GM12878 (cell line): ENCODE results near the gene ARHGEF1. TPM values are rescaled to one million over a fixed set of nuclear protein-coding genes. Genes with fewer than 3 reads are reported as not detected.

Experiments
- ATAC-seq: fragments of 200-7000 bp; cut with Tn5 transposase; 3 replicates; pipeline ENCODE4 v1.9.1; 2020; ENCODE audit warnings: mild to moderate bottlenecking, moderate library complexity
- BruUV-seq: library from RNA; stranded (reverse); fragments of 400-500 nt; replicated peaks from 2 replicates; lab custom pipeline; 2021; lab: Mats Ljungman, UMichigan
- CTCF ChIA-PET: fragments of 300-600 bp; sonication (Branson Sonifier 250); formaldehyde crosslinking; extraction: SDS; loops from one replicate; lab custom pipeline; 2021; ENCODE audit warnings: inconsistent platforms; lab: Yijun Ruan, JAX
- POLR2A ChIA-PET: fragments of 350-600 bp; formaldehyde crosslinking; extraction: SDS; loops from one replicate; lab custom pipeline; 2021; ENCODE audit warnings: inconsistent platforms; lab: Charles Lee
- RAD21 ChIA-PET: fragments of 300-600 bp; sonication (Branson Sonifier 250); formaldehyde crosslinking; loops from one replicate; lab custom pipeline; 2023; ENCODE audit warnings: antibody characterized with exemption; ENCODE audit not compliant: unreplicated experiment; lab: Charles Lee
- SMC1A ChIA-PET: fragments of 300-600 bp; sonication (Branson Sonifier 250); formaldehyde crosslinking; loops from one replicate; lab custom pipeline; 2023; ENCODE audit not compliant: unreplicated experiment, uncharacterized antibody; lab: Charles Lee
- DNase-seq: peaks from one replicate; pipeline ENCODE4 v3.0.0-alpha.2; 2011; ENCODE audit warnings: low read depth, low spot score
- FAIRE-seq: peaks from 3 replicates; lab custom pipeline; 2011; peaks lifted over from hg19 to GRCh38; lab: Jason Lieb, UNC
- H2AFZ ChIP-seq: 2 replicates; pipeline ENCODE4 v1.6.0; 2011; ENCODE audit warnings: low read depth, low read length, control low read depth; ENCODE audit not compliant: control insufficient read depth
- H3K27ac ChIP-seq: 2 replicates; pipeline ENCODE4 v1.5.1; 2011; ENCODE audit warnings: control low read depth; ENCODE audit not compliant: control insufficient read depth, insufficient read depth
- H3K27me3 ChIP-seq, 2 experiments: replicated peaks in 1 of 2; 2 replicates each; pipeline versions ENCODE4 v1.6.0 to v1.6.1; 2011; ENCODE audit warnings: low read length in 1 of 2; ENCODE audit not compliant: control insufficient read depth in 2 of 2, insufficient read depth in 2 of 2
- H3K36me3 ChIP-seq, 2 experiments: 2 replicates each; pipeline ENCODE4 v1.5.1; 2011; ENCODE audit warnings: low read length in 1 of 2; ENCODE audit not compliant: control insufficient read depth in 2 of 2, insufficient read depth in 2 of 2
- H3K4me1 ChIP-seq: 2 replicates; pipeline ENCODE4 v1.6.1; 2011; ENCODE audit warnings: mild to moderate bottlenecking, low read length, moderate library complexity, mixed read lengths; ENCODE audit not compliant: control insufficient read depth, insufficient read depth
- H3K4me2 ChIP-seq: 2 replicates; pipeline ENCODE4 v1.6.0; 2011; ENCODE audit warnings: control low read depth; ENCODE audit not compliant: control insufficient read depth, insufficient read depth
- H3K4me3 ChIP-seq: fragments of 200-600 bp; sonication (generic); 2 replicates; pipeline ENCODE4 v1.5.1; 2016
- H3K79me2 ChIP-seq: 2 replicates; pipeline ENCODE4 v1.6.0; 2011; ENCODE audit warnings: low read length; ENCODE audit not compliant: control insufficient read depth, insufficient read depth
- H3K9ac ChIP-seq: 2 replicates; pipeline ENCODE4 v1.8.0; 2011; ENCODE audit warnings: low read length, control low read depth, mixed read lengths; ENCODE audit not compliant: control insufficient read depth, insufficient read depth
- H3K9me3 ChIP-seq: replicated peaks from 3 replicates; pipeline ENCODE4 v1.5.1; 2011; ENCODE audit warnings: mild to moderate bottlenecking, low read length; ENCODE audit not compliant: control insufficient read depth, insufficient read depth
- H4K20me1 ChIP-seq: 2 replicates; pipeline ENCODE4 v1.6.0; 2011; ENCODE audit not compliant: control insufficient read depth, insufficient read depth
- ATF7 ChIP-seq: fragments of 450-650 bp; IDR thresholded peaks from 2 replicates; pipeline ENCODE4 v1.6.1; 2016; ENCODE audit warnings: low read depth, mild to moderate bottlenecking
- JUND ChIP-seq: IDR thresholded peaks from 2 replicates; pipeline ENCODE4 v1.6.1; 2012; ENCODE audit warnings: low read depth, mild to moderate bottlenecking, low read length, improper control_type of control experiment, moderate library complexity
- MLLT1 ChIP-seq: fragments of 450-650 bp; IDR thresholded peaks from 2 replicates; pipeline ENCODE4 v1.6.1; 2016; ENCODE audit warnings: mild to moderate bottlenecking
- PML ChIP-seq: IDR thresholded peaks from 2 replicates; pipeline ENCODE4 v1.6.1; 2012; ENCODE audit warnings: low read length, inconsistent platforms
- POU2F2 ChIP-seq: IDR thresholded peaks from 3 replicates; pipeline ENCODE4 v1.6.1; 2011; ENCODE audit warnings: low read depth, mild to moderate bottlenecking, low read length, borderline replicate concordance
- RBBP5 ChIP-seq: fragments of 200-600 bp; sonication (generic); conservative IDR thresholded peaks from 2 replicates; pipeline ENCODE4 v1.6.1; 2016
- TARDBP ChIP-seq: IDR thresholded peaks from 2 replicates; pipeline ENCODE4 v1.6.1; 2016; ENCODE audit warnings: borderline replicate concordance
- TCF3 ChIP-seq: IDR thresholded peaks from 2 replicates; pipeline ENCODE4 v1.6.1; 2012; ENCODE audit warnings: low read depth, mild to moderate bottlenecking, low read length, borderline replicate concordance; ENCODE audit not compliant: insufficient read depth
- WGBS: methylation state at CpG from one replicate; pipeline ENCODE4 v1.1.6; 2016; ENCODE audit warnings: low lambda C conversion rate; ENCODE audit not compliant: insufficient replicate concordance, insufficient coverage; ENCODE audit errors: missing lambda C conversion rate; 5-methylcytosine and 5-hydroxymethylcytosine counted together
- in situ Hi-C: fragments of 300-500 bp; cut with MboI; formaldehyde crosslinking; loops from 9 replicates; pipeline ENCODE4 v1.14.3; 2018; ENCODE audit warnings: mixed read lengths
- intact Hi-C: fragments of 100-400 bp; cut with micrococcal nuclease; formaldehyde crosslinking; loops from one replicate; pipeline ENCODE4 v1.14.2; 2022; ENCODE audit not compliant: unreplicated experiment
- polyA plus RNA-seq, 11 experiments: library from polyadenylated mRNA; depleted of rRNA in 4 of 11; unstranded in 6 of 11; stranded (reverse) in 5 of 11; fragments of >200 nt; fragmentation: Nextera tagmentation in 4 of 11; fragmentation: Illumina TruSeq in 1 of 11; extraction: Ambion mirVana in 4 of 11; extraction: Trizol in 1 of 11; gene quantifications; 1 replicate in 1 of 11; 2 replicates in 10 of 11; pipeline versions ENCODE4 v1.2.1 to v1.2.3, GENCODE V29; 2011 to 2016; ENCODE audit warnings: inconsistent platforms in 2 of 11, missing spikeins in 2 of 11, low read depth in 1 of 11
- total RNA-seq, 4 experiments: library from RNA; depleted of rRNA in 3 of 4; stranded (reverse); fragments of >200 nt in 3 of 4; fragmentation: Illumina TruSeq in 1 of 4; extraction: Trizol in 1 of 4; gene quantifications; 2 replicates each; pipeline versions ENCODE4 v1.2.1 to v1.2.3, GENCODE V29; 2013 to 2021
- TF ChIP-seq, protein P1 (sequence below): fragments of 450-650 bp; IDR thresholded peaks from 2 replicates; pipeline ENCODE4 v1.6.1; 2018; ENCODE audit warnings: mild to moderate bottlenecking, low read depth, moderate library complexity; ENCODE audit not compliant: partially characterized antibody

The ARHGEF1 gene
- total and polyA plus RNA-seq, 10 of the 15 experiments (the other 5 are each of a cell fraction or from before 2014, with no cell fraction given), result 1.2 to 207 (median 53.9) TPM

GRCh38 chr19:41936961-41937360, 54.0 kb downstream of the ARHGEF1 start:
- Histone ChIP-seq H3K4me1 (peaks cover 32% of the 10 kb centered on the region), H3K4me3 (no peak overlapping the region), H3K36me3 (no peaks in the 10 kb centered on the region), H3K27ac (no peak overlapping the region), H3K9me3 (no peaks in the 10 kb centered on the region), H4K20me1 (no peaks in the 10 kb centered on the region), H3K27me3 (peaks cover 0 to 3% of the 10 kb centered on the region in 2 experiments; a peak in 2 of 4 replicates)
- DNase-seq, result no peak
- intact Hi-C loops, result no loop called here
- RAD21 ChIA-PET, result interaction anchor here (2.1 kb wide), 1 partner anchor 64 kb away, joined by 6 read pairs; no protein-coding TSS in a partner anchor
- TF ChIP-seq PML (no peak), MLLT1 (no peak), RBBP5 (no peak), TCF3 (no peak), JUND (no peak), ATF7 (no peak), TARDBP (no peak), POU2F2 (no peak)
- TF ChIP-seq, protein P1, sequence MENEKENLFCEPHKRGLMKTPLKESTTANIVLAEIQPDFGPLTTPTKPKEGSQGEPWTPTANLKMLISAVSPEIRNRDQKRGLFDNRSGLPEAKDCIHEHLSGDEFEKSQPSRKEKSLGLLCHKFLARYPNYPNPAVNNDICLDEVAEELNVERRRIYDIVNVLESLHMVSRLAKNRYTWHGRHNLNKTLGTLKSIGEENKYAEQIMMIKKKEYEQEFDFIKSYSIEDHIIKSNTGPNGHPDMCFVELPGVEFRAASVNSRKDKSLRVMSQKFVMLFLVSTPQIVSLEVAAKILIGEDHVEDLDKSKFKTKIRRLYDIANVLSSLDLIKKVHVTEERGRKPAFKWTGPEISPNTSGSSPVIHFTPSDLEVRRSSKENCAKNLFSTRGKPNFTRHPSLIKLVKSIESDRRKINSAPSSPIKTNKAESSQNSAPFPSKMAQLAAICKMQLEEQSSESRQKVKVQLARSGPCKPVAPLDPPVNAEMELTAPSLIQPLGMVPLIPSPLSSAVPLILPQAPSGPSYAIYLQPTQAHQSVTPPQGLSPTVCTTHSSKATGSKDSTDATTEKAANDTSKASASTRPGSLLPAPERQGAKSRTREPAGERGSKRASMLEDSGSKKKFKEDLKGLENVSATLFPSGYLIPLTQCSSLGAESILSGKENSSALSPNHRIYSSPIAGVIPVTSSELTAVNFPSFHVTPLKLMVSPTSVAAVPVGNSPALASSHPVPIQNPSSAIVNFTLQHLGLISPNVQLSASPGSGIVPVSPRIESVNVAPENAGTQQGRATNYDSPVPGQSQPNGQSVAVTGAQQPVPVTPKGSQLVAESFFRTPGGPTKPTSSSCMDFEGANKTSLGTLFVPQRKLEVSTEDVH, result no peak
- TF ChIP-seq, all 136 proteins: peak for 0
- in situ Hi-C loops, result loop anchor here (25.0 kb wide), 1 partner anchor 1825 kb away; the partner anchor contains the start of gene SMG9
- POLR2A ChIA-PET, result interaction anchor here (0.6 to 1.1 kb wide), 3 partner anchors 9 to 77 kb away, joined by 3 to 5 read pairs (median 4); partner anchors contain the start of gene RPS19
- SMC1A ChIA-PET, result interaction anchor here (1.5 to 1.6 kb wide), 2 partner anchors 9 to 64 kb away, joined by 4 read pairs; no protein-coding TSS in a partner anchor
- Histone ChIP-seq H3K4me2 (no peak overlapping the region), H2AFZ (no peak overlapping the region), H3K9ac (no peak overlapping the region), H3K79me2 (no peaks in the 10 kb centered on the region)
- CTCF ChIA-PET, result interaction anchor here (0.6 to 2.3 kb wide), 10 partner anchors 9 to 142 kb away, joined by 3 to 17 read pairs (median 4); partner anchors contain the start of gene RPS19
- no peak for FAIRE-seq
- no peak for ATAC-seq
- no TSS peak for BruUV-seq
- WGBS, result 84% methylated on average over 15 of the region's 15 CpGs
